DMS153 treated with DMSO at 0.1 percent for 48 hours (cell line): ENCODE results near the gene CARD16.

Experiments used
- DNase-seq: peaks from one replicate; lab custom pipeline; 2025; ENCODE audit not compliant: unreplicated experiment; lab: John Stamatoyannopoulos, UW

The CARD16 gene

GRCh38 chr11:104997288-104997687, 47.8 kb downstream of the CARD16 start:
- DNase-seq = no peak

DNA sequence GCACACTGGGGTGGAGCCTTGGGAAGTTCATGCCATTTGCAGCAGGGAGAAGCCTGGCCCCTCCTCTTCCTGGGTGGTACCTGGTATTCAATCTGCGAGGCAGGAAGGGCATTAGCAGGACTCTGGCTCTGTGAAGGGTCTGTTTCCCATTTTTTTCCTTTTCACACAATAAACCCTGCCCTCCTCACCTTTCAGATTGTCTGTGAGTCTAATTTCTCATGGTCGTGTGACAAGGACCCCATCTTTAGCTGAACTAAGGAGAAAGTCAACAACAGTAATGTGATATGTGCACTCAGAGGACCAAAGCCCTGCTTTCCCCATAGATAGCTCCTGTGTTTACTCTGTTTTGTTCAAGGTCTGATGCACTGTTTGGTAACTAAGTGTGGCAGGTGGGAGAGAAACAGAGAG, 50.1 kb downstream of the CARD16 start:
- DNase-seq = peak; percentile 93

- DNase-seq = no peak
These were observed 52.4 kb downstream of the CARD16 start for GRCh38 chr11:104992781-104993180.

GRCh38 chr11:104991994-104992393, 53.1 kb downstream of the CARD16 start:
- no peak for DNase-seq
